Ureter (tissue), 1 donor: Measurements from ENCODE around the gene CWC27. TPM values are rescaled to one million over a fixed set of nuclear protein-coding genes. Genes with fewer than 3 reads are reported as not detected.
"Not testable (repeated sequence)": the region's sequence is repeated elsewhere in the genome, so short reads cannot be mapped to it uniquely, and the experiment has no call there.

ENCODE experiments used
- DNase-seq: peaks from one replicate; pipeline ENCODE4 v3.0.0-alpha.2; 2020; ENCODE audit warnings: low spot score
- total RNA-seq: library from RNA; stranded (reverse); gene quantifications from one replicate; pipeline ENCODE4 v1.2.4, GENCODE V29; 2023
- donor health status: DM: yes; HTN: yes; CAD: no.

Gene CWC27
- total RNA-seq, 1 donor from 2014 or later = 22.8 TPM

- DNase-seq = no peak
These were observed 19.4 kb downstream of the CWC27 start for GRCh38 chr5:64788156-64788555.

GRCh38 chr5:64789457-64789856, 20.7 kb downstream of the CWC27 start:
- no peak for DNase-seq

- DNase-seq = no peak
These were observed 21.5 kb downstream of the CWC27 start for GRCh38 chr5:64790210-64790609.

DNA sequence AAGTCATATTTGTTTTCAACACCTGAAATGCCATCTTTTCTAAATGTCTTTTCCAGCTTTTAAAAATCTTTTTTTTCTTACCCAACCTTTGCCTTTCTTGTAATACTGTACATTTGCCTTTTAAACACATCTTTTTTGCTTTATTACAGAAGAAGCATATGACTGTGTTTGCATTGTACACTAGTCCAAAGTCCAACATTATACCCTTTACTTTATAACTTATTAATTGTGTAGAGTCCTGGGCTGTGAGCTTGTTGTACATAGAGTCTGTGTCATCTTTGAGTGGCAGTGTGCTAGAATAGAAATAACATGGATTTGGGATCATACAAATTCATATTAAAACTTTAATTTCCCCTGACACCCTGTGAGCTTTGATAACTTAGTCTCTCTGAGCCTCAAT, 23.7 kb downstream of the CWC27 start:
- DNase-seq = no peak

- DNase-seq = no peak
These were observed 25.5 kb downstream of the CWC27 start for GRCh38 chr5:64794053-64794770.

DNA sequence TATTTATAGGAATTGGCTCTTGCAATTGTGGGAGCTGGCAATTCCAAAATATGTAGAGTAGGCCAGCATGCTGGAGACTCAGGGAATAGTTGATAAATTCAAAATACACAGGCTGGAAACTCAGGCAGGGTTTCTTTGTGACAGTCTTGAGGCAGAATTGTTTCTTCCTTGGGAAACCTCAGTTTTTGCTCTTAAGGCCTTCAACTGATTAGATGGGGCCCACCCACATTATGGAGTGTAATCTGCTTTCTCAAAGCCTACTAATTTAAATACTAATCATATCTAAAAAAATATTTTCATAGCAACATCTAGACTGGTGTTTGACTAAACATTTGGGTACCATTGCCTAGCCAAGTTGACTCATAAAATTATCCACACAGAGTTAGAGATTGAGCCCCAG, 27.6 kb downstream of the CWC27 start:
- DNase-seq = no peak

- no peak for DNase-seq
These were observed 32.2 kb downstream of the CWC27 start for GRCh38 chr5:64800926-64801325.

- DNase-seq = no peak
These were observed 37.8 kb downstream of the CWC27 start for GRCh38 chr5:64806537-64806936.

GRCh38 chr5:64807520-64807919, 38.8 kb downstream of the CWC27 start:
- DNase-seq = no peak

DNA sequence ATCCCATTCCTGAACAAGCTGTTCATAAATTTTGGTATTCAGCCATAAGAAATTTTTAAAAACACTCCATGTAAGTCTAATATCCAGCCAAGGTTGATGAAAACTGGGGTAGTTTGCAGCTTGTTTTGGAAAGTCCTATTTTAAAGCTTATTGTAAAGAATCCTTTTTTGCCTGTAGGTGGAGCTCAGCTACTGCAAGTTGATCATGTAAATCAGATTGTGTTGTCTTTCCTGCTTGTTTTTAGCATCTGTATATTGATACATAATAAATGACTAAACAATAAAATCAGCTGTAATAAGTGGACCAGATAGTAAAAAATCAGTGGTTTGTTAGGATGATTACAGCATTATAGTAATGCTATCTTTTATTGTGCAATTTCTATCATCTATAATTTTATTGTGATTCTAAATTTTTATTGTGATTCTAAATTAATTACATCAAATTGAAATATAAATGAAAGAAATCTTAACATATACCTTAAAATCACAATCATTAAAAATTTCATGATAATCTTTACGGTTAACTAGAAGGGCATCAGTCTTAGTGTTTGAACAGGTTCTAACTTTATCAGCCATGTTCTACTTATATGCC, 42.4 kb downstream of the CWC27 start:
- DNase-seq = no peak

DNA sequence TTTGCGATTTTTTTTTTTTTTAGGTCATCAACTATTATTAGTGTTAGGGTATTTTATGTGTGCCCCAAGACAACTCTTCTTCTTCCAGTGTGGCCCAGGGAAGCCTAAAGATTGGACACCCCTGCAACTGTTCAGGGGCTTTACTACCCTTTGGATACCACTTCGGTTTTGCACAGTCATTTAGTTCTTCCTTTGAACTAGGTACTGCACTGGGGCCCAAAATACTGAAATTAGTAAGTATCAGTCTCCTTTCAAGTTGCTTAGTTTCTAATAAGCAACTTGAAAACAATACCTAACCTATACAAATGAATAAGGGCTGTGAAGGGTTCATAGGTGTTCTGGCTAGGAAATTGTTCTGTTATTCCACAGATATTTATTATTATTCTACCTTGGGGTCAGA, 45.3 kb downstream of the CWC27 start:
- DNase-seq = no peak

GRCh38 chr5:64818245-64818644, 49.5 kb downstream of the CWC27 start:
- no peak for DNase-seq

DNA sequence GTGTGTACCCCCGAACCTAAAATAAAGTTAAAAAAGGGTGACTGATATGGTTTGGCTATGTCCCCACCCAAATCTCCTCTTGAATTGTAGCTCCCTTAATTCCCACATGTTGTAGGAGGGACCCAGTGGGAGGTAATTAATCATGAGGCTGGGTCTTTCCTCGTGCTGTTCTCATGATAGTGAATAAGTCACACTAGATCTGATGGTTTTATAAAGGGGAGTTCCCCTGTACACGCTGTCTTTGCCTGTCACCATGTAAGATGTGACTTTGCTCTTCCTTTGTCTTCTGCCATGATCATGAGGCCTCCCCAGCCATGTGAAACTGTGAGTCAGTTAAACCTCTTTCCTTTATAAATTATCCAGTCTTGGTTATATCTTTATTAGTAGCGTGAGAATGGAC, 50.6 kb downstream of the CWC27 start:
- DNase-seq = not testable (repeated sequence)

- no peak for DNase-seq
These were observed 53.6 kb downstream of the CWC27 start for GRCh38 chr5:64822320-64822719.

DNA sequence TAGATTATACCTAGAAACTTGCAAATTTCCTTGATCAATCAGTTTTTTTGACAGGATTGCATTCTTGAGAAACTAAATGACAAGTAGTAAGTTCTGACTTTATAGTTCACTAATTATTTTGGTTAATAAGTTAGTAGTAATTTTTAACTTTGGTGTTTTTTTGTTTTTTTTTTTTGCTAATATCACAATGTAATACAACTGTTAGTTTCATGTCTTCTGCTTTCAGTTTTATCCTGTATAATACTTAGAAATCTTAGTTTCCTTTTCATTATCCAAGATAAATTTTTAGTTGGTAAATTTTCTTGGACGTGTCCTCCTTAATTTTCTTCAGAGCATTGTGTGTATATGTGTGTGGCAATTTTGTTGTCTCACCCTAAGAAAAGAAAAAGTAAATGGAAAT, 57.8 kb downstream of the CWC27 start:
- no peak for DNase-seq

GRCh38 chr5:64827703-64828102, 59.0 kb downstream of the CWC27 start:
- DNase-seq = no peak

DNA sequence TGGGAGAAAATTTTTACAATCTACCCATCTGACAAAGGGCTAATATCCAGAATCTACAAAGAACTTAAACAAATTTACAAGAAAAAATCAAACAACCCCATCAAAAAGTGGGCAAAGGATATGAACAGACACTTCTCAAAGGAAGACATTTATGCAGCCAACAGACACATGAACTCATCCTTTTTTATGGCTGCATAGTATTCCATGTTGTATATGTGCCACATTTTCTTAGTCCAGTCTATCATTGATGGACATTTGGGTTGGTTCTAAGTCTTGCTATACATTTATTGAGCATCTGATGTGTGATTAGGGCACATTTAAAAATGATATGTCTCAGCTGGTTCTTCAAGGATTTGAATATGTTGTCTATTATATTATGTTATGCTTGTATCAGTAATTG, 61.9 kb downstream of the CWC27 start:
- not testable (repeated sequence) for DNase-seq

- no peak for DNase-seq
These were observed 63.3 kb downstream of the CWC27 start for GRCh38 chr5:64831996-64832395.

DNA sequence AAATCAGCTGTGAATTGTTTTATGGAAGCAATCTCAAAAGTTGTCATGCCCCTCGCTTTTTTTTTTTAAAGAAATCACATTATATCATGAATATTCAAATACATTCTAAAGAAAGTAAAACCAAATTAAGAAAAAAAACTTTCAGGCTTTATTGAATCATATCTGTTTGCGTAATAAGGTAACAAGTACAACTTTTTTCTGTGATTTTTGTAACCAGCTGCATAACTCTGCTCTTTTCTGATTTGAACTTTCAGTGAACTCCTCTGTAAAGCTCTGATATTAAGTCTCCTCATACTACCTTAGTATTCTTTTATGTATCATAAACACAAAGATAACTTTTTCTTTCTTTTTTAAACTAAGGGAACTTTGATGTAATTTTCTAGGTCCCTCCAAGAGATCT, 65.3 kb downstream of the CWC27 start:
- DNase-seq = no peak

DNA sequence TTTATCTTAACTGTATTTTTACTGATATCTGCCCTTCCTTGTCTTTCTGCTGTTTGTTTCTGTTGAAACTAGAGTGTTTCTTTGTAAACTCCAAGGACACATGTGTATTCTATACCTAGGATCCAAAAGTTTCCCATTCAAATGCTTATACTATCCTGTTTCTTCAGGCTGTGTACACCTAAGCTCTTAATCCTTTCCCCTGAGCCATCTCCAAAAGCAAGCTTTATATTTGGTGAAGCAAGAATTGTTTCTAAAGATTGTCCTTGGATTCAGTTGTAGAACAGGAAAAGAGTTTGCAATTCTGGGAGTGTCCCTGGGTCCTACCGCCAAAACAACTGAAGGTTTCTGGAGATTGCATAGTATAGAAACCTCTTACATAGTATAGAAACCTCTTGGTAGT, 65.9 kb downstream of the CWC27 start:
- DNase-seq = no peak

- no peak for DNase-seq
These were observed 66.5 kb downstream of the CWC27 start for GRCh38 chr5:64835266-64835665.

DNA sequence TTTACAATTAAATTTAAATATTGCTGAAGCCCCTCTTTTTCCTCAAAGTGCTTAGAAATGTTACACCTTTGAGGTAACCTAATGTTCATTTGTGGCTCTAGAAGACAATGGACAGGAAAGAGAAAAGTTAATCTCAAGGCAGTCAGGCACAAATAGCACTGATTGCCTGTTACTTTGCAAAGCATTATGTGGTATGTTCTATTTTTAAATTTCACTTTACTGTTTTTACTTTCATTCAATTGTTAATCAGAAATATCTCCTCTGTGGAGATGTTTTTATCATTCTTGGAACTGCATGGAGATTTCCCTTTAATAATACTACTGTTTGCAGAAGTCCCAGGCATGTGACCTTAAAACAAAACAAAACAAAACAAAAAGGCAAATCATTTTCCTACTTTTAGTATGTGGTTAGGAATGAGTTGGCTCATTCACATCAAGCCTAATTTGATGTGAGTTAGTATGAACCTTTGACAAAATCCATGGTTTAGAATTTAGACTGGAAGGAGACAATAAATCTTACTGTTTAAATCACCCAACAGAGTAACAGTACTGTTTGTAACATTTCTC, 67.5 kb downstream of the CWC27 start:
- DNase-seq = no peak

DNA sequence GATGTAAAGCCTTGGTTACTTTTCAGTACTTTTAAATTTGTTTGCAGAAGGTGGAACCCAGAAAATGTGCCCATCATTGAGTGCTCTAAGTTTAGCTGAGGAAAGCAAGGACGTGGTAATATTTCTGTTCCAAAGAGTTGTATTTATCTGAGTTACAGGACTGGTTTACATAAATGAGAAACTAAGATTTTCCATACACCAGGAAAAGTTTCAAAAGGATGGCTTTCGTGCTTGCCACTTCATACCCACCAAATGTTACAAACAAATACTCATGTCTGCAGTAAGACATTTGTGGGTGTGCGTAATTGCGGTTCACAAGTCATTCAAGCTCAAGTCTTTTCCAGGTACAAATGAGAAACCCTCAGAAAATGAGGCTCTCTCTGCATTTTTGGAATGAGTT, 68.1 kb downstream of the CWC27 start:
- no peak for DNase-seq

DNA sequence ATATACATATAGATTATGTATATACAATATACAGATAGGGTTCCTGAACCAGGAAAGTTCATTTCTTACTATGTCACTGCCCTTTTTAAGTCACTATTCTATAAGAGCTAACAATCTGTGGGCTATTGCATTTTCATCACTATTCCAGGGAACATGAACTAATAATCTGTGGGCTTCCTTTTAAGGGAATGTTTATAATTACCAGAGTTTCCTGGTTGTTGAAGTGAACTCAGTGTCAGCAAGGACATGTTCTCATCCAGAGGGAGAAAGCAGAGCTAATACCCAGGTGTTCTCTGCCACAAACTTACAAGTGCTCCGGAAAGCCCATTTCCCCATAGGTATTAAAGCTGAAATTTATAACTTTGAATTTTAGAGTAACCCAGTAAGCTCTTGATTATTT, 69.6 kb downstream of the CWC27 start:
- no peak for DNase-seq
